ENCODE results near the gene C1orf116.

Gene C1orf116

GRCh38 chr1:207027921-207028320, 4.6 kb downstream of the C1orf116 start:
- no peak for DNase-seq (ENCODE audit: low read depth)
- in situ Hi-C loops (cut with HindIII; ENCODE audit: low sequenced_read_pairs), result no loop called here
- no peak overlapping the region for H3K4me3 ChIP-seq (ENCODE audit: low read depth, low read length)
- TF ChIP-seq CTCF (IDR thresholded peaks at IDR 0.05; ENCODE audit: low read depth, low read length, missing control alignments), result no peak

GRCh38 chr1:207027206-207027777, 5.3 kb downstream of the C1orf116 start:
- DNase-seq (ENCODE audit: low read depth), result no peak
- no peak overlapping the region for H3K4me3 ChIP-seq (ENCODE audit: low read depth, low read length)
- no peak for TF ChIP-seq CTCF (IDR thresholded peaks at IDR 0.05; ENCODE audit: low read depth, low read length, missing control alignments)
- in situ Hi-C loops (cut with HindIII; ENCODE audit: low sequenced_read_pairs), result no loop called here

- no peak for TF ChIP-seq CTCF (IDR thresholded peaks at IDR 0.05; ENCODE audit: low read depth, low read length, missing control alignments)
- in situ Hi-C loops (cut with HindIII; ENCODE audit: low sequenced_read_pairs), result no loop called here
- no peak overlapping the region for H3K4me3 ChIP-seq (ENCODE audit: low read depth, low read length)
- no peak for DNase-seq (ENCODE audit: low read depth)
Measured at GRCh38 chr1:207026104-207026534, 6.4 kb downstream of the C1orf116 start.

- in situ Hi-C loops (cut with HindIII; ENCODE audit: low sequenced_read_pairs), result no loop called here
- H3K4me3 ChIP-seq (ENCODE audit: low read depth, low read length), result no peak overlapping the region
- DNase-seq (ENCODE audit: low read depth), result no peak
- no peak for TF ChIP-seq CTCF (IDR thresholded peaks at IDR 0.05; ENCODE audit: low read depth, low read length, missing control alignments)
Measured at GRCh38 chr1:207025146-207025880, 7.2 kb downstream of the C1orf116 start.

- in situ Hi-C loops (cut with HindIII; ENCODE audit: low sequenced_read_pairs), result no loop called here
- TF ChIP-seq CTCF (IDR thresholded peaks at IDR 0.05; ENCODE audit: low read depth, low read length, missing control alignments), result no peak
- no peak overlapping the region for H3K4me3 ChIP-seq (ENCODE audit: low read depth, low read length)
- no peak for DNase-seq (ENCODE audit: low read depth)
Measured at GRCh38 chr1:207024202-207025145, 8.1 kb downstream of the C1orf116 start.

GRCh38 chr1:207022996-207023679, 9.4 kb downstream of the C1orf116 start:
- DNase-seq (ENCODE audit: low read depth), result no peak
- in situ Hi-C loops (cut with HindIII; ENCODE audit: low sequenced_read_pairs), result no loop called here
- H3K4me3 ChIP-seq (ENCODE audit: low read depth, low read length), result no peak overlapping the region
- TF ChIP-seq CTCF (IDR thresholded peaks at IDR 0.05; ENCODE audit: low read depth, low read length, missing control alignments), result no peak
